Hepatocyte (in vitro differentiated cells): ENCODE data around the gene CLSTN3. TPM values are rescaled to one million over a fixed set of nuclear protein-coding genes. Genes with fewer than 3 reads are reported as not detected.

ENCODE experiments used
- DNase-seq: peaks from one replicate; pipeline ENCODE4 v3.0.0-alpha.2; 2016; ENCODE audit warnings: low spot score
- H2AFZ ChIP-seq: fragments of 200-600 bp; sonication (generic); 2 replicates; pipeline ENCODE4 v1.6.0; 2016; ENCODE audit warnings: antibody characterized with exemption, mild to moderate bottlenecking
- H3K27ac ChIP-seq: fragments of 200-600 bp; sonication (generic); 2 replicates; pipeline ENCODE4 v1.5.1; 2016; ENCODE audit warnings: mild to moderate bottlenecking
- H3K27me3 ChIP-seq: fragments of 200-600 bp; sonication (generic); 2 replicates; pipeline ENCODE4 v1.6.1; 2016
- H3K36me3 ChIP-seq: fragments of 200-600 bp; sonication (generic); replicated peaks from 2 replicates; pipeline ENCODE4 v1.5.1; 2016; ENCODE audit warnings: low read depth; ENCODE audit not compliant: insufficient read depth
- H3K4me1 ChIP-seq: fragments of 200-600 bp; sonication (generic); 2 replicates; pipeline ENCODE4 v1.5.1; 2016; ENCODE audit warnings: mild to moderate bottlenecking, moderate library complexity; ENCODE audit not compliant: insufficient read depth
- H3K4me2 ChIP-seq: fragments of 200-600 bp; sonication (generic); 2 replicates; pipeline ENCODE4 v1.6.0; 2016
- H3K4me3 ChIP-seq: fragments of 200-600 bp; sonication (generic); 2 replicates; pipeline ENCODE4 v1.5.1; 2016; ENCODE audit warnings: mild to moderate bottlenecking
- H3K79me2 ChIP-seq: fragments of 200-600 bp; sonication (generic); 2 replicates; pipeline ENCODE4 v1.6.0; 2017; ENCODE audit warnings: mild to moderate bottlenecking
- H3K9me2 ChIP-seq: fragments of 200-600 bp; sonication (generic); replicated peaks from 2 replicates; pipeline ENCODE4 v1.6.0; 2017; ENCODE audit warnings: mild to moderate bottlenecking; ENCODE audit not compliant: insufficient read depth
- H3K9me3 ChIP-seq: fragments of 200-600 bp; sonication (generic); 2 replicates; pipeline ENCODE4 v1.5.1; 2016; ENCODE audit warnings: low read depth, mild to moderate bottlenecking
- H4K20me1 ChIP-seq: fragments of 200-600 bp; sonication (generic); 2 replicates; pipeline ENCODE4 v1.6.0; 2016; ENCODE audit warnings: mild to moderate bottlenecking; ENCODE audit not compliant: insufficient read depth, poor library complexity, severe bottlenecking
- CTCF ChIP-seq: fragments of 200-600 bp; sonication (generic); IDR thresholded peaks from 2 replicates; pipeline ENCODE4 v1.5.1; 2016; ENCODE audit warnings: antibody characterized with exemption, mild to moderate bottlenecking; ENCODE audit not compliant: poor library complexity
- EZH2 ChIP-seq: fragments of 200-600 bp; sonication (generic); IDR thresholded peaks from 2 replicates; pipeline ENCODE4 v1.6.1; 2016; ENCODE audit warnings: antibody characterized with exemption, mild to moderate bottlenecking, borderline replicate concordance
- EZH2phosphoT487 ChIP-seq: fragments of 200-600 bp; sonication (generic); IDR thresholded peaks from one replicate; pipeline ENCODE4 v1.6.1; 2018; ENCODE audit warnings: antibody characterized with exemption, mild to moderate bottlenecking, low read depth, moderate library complexity; ENCODE audit not compliant: unreplicated experiment, severe bottlenecking
- WGBS: methylation state at CpG from one replicate; pipeline ENCODE4 v1.1.6; 2016; ENCODE audit warnings: low lambda C conversion rate; ENCODE audit errors: missing lambda C conversion rate; 5-methylcytosine and 5-hydroxymethylcytosine counted together
- polyA plus RNA-seq: library from polyadenylated mRNA; unstranded; fragments of >200 nt; fragmentation: Nextera tagmentation; extraction: Ambion mirVana; gene quantifications from 2 replicates; pipeline ENCODE4 v1.2.1, GENCODE V29; 2016
- total RNA-seq: library from RNA; depleted of rRNA; stranded (reverse); fragments of >200 nt; gene quantifications from 2 replicates; pipeline ENCODE4 v1.2.3, GENCODE V29; 2014

Gene CLSTN3
- total and polyA plus RNA-seq, 2 experiments from 2014 or later = 37.8 to 57.0 TPM

GRCh38 chr12:7121324-7121723 is 8.8 kb upstream of the CLSTN3 start:
- Histone ChIP-seq H3K36me3 (no peaks in the 10 kb centered on the region), H3K4me3 (no peak overlapping the region), H3K27ac (no peak overlapping the region), H3K4me2 (no peak overlapping the region), H3K4me1 (no peaks in the 10 kb centered on the region), H2AFZ (no peak overlapping the region), H4K20me1 (no peaks in the 10 kb centered on the region), H3K79me2 (no peaks in the 10 kb centered on the region), H3K9me2 (no peaks in the 10 kb centered on the region), H3K9me3 (no peaks in the 10 kb centered on the region), H3K27me3 (no peaks in the 10 kb centered on the region)
- 91% methylated on average over 5 of the region's 5 CpGs for WGBS
- TF ChIP-seq EZH2 = no peak
- TF ChIP-seq EZH2phosphoT487 = no peak
- TF ChIP-seq CTCF = no peak
- DNase-seq = no peak

GRCh38 chr12:7122811-7123769 is 7.1 kb upstream of the CLSTN3 start:
- Histone ChIP-seq H3K27ac (peak overlapping the region; percentile 57), H3K79me2 (no peaks in the 10 kb centered on the region), H3K36me3 (no peaks in the 10 kb centered on the region), H3K4me3 (no peak overlapping the region), H3K9me2 (no peaks in the 10 kb centered on the region), H2AFZ (no peak overlapping the region), H3K4me1 (no peaks in the 10 kb centered on the region), H4K20me1 (no peaks in the 10 kb centered on the region), H3K4me2 (peak overlapping the region; percentile 33), H3K9me3 (no peaks in the 10 kb centered on the region), H3K27me3 (no peaks in the 10 kb centered on the region)
- WGBS = 83% methylated on average over 7 of the region's 7 CpGs
- DNase-seq = no peak
- no peak for TF ChIP-seq CTCF
- no peak for TF ChIP-seq EZH2phosphoT487
- TF ChIP-seq EZH2 = no peak

- H3K36me3 ChIP-seq = no peaks in the 10 kb centered on the region
- peak overlapping the region; percentile 33 for H3K4me2 ChIP-seq
- H3K27me3 ChIP-seq = no peaks in the 10 kb centered on the region
These were observed 6.2 kb upstream of the CLSTN3 start for GRCh38 chr12:7123806-7124522.

More at GRCh38 chr12:7123806-7124522, 6.2 kb upstream of the CLSTN3 start:
- no peak for TF ChIP-seq EZH2phosphoT487
- no peak for TF ChIP-seq EZH2
- H3K4me1 ChIP-seq = no peaks in the 10 kb centered on the region
- no peaks in the 10 kb centered on the region for H3K9me3 ChIP-seq
- H3K9me2 ChIP-seq = no peaks in the 10 kb centered on the region
- peak overlapping the region; percentile 57 for H3K27ac ChIP-seq
- no peak overlapping the region for H2AFZ ChIP-seq
- H3K79me2 ChIP-seq = no peaks in the 10 kb centered on the region
- DNase-seq = peak; percentile 33
- whole genome bisulfite sequencing = 72% methylated on average over 11 of the region's 11 CpGs
- no peak overlapping the region for H3K4me3 ChIP-seq
- H4K20me1 ChIP-seq = no peaks in the 10 kb centered on the region
